GM13976 (cell line): ENCODE measurements around the gene ENOX2.

Source experiments
- DNase-seq: peaks from one replicate; pipeline ENCODE4 v3.0.0; 2012; ENCODE audit warnings: low spot score
- in situ Hi-C: fragments of 300-500 bp; cut with MboI; formaldehyde crosslinking; loops from one replicate; pipeline ENCODE4 v1.12.0; 2022; ENCODE audit warnings: low sequenced_read_pairs, mixed read lengths, inconsistent platforms; ENCODE audit not compliant: unreplicated experiment
- TF ChIP-seq, protein P1 (sequence below): IDR thresholded peaks from 2 replicates; pipeline ENCODE4 v1.5.1; 2012; ENCODE audit warnings: borderline replicate concordance, mild to moderate bottlenecking; ENCODE audit not compliant: insufficient read depth; ENCODE audit errors: extremely low read depth, missing control alignments, control extremely low read depth

ENOX2 gene

DNA sequence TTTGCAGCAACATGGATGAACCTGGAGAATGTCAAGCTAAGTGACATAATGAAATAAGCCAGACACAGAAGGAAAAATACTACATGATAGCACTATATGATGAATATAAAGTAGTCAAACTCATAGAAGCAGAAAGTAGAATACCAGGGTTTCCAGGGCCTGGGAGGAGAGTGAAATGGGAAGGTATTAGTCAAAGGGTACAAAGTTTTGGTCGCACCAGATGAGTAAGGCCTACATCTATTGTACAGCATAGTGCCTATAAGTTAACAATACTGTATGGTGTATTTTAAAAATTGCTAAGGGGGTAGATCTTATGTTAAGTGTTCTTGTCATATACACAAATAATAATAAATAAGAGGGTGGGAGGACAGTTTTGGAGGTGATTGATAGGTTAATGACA is 41.5 kb downstream of the ENOX2 start:
- in situ Hi-C loops: no loop called here
- no peak for DNase-seq
- TF ChIP-seq, protein P1, sequence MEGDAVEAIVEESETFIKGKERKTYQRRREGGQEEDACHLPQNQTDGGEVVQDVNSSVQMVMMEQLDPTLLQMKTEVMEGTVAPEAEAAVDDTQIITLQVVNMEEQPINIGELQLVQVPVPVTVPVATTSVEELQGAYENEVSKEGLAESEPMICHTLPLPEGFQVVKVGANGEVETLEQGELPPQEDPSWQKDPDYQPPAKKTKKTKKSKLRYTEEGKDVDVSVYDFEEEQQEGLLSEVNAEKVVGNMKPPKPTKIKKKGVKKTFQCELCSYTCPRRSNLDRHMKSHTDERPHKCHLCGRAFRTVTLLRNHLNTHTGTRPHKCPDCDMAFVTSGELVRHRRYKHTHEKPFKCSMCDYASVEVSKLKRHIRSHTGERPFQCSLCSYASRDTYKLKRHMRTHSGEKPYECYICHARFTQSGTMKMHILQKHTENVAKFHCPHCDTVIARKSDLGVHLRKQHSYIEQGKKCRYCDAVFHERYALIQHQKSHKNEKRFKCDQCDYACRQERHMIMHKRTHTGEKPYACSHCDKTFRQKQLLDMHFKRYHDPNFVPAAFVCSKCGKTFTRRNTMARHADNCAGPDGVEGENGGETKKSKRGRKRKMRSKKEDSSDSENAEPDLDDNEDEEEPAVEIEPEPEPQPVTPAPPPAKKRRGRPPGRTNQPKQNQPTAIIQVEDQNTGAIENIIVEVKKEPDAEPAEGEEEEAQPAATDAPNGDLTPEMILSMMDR: no peak

DNA sequence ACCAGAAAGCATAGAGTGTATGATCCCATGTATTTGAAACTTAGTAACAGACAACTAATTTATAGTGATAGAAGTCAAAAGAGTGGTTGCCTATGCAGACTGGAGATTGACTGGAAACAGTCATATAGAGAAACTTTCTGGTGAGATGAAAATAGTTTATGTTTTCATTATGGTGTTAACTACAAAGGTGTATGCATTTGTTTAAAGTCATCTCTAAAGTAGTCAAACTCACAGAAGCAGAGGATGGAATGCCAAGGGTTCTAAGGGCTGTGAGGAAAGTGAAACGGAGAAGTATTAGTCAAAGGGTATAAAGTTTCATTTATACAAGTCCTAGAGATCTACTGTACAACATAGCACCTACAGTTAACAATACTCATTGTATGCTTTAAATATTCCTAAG is 45.8 kb downstream of the ENOX2 start:
- TF ChIP-seq, protein P1: no peak
- in situ Hi-C loops: no loop called here
- DNase-seq: peak; percentile 16

DNA sequence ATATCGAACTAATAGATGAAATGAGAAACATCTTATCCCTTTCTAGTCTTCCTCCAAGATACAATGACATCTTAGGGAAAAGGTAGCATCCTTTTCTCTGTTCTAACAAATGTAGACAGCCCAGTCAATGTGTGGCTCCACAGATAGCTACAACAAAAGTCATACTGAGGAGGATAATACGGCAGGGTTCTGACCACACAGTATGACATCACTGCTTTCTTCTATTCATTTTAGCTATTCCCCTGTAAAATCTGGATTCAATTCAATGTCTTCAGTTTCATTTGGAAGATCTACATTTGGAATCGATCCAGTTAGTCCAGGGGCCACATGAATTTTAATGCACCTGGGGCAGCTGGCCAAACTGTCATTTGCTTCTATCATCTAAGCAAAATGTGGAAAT is 51.4 kb downstream of the ENOX2 start:
- DNase-seq: no peak
- in situ Hi-C loops: no loop called here
- TF ChIP-seq, protein P1: no peak

DNA sequence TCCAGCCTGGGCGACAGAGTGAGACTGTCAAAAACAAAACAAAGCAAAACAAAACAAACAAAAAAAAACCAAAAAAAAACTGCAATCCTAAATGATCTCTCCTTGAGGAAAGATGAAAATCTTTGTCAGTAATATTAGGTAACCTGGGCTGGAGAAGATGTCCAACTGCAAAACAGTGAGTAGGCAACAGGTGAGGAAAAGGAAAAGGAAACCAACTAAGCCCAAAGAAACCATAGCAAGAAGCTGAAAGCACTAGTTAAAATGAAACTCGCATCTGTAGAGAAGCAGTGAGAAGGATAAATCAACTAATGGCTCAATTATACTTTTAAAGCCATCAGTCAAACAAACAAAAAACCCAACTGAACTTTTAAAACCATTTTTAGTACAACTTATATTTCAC is 54.2 kb downstream of the ENOX2 start:
- no peak for DNase-seq
- in situ Hi-C loops: no loop called here
- TF ChIP-seq, protein P1: no peak

DNA sequence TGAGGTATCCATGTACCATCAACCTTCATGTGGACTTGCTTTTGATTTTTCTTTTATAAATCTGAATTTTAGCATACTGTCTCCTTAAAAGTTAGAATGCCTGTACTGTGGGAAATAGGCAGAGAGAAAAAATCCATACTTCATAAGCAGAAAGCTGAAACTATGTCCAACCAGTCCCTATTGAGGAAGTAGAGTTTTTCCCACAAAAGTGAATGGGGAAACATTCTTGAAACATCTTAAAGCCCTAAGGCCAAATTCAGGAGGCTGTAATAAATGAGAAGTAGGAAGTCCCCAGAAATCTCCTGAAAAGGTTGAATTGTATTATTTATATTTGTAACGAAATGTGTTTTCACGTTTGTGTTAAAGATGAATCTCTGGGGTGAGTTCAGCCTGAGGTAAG is 56.3 kb downstream of the ENOX2 start:
- no peak for DNase-seq
- in situ Hi-C loops: no loop called here
- TF ChIP-seq, protein P1: no peak

DNA sequence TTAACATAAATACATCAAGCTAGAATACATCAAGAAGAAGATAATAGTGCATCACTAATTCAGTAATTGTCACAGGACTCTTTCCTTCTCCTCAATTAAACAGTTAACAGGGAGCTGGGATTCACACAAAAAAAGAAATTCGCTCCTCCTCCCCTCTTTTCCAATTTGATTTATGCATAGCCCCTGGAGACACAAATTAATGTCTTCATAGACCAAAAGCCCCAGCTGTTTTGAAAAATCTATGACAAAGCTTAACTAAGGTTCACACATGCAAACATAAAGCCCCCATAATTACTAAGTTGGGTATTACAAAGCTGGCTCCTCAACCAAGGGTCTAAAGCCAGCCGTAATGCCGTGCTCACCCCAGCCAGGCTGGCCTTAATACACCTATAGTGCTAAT is 61.2 kb downstream of the ENOX2 start:
- in situ Hi-C loops: no loop called here
- no peak for DNase-seq
- TF ChIP-seq, protein P1: no peak

DNA sequence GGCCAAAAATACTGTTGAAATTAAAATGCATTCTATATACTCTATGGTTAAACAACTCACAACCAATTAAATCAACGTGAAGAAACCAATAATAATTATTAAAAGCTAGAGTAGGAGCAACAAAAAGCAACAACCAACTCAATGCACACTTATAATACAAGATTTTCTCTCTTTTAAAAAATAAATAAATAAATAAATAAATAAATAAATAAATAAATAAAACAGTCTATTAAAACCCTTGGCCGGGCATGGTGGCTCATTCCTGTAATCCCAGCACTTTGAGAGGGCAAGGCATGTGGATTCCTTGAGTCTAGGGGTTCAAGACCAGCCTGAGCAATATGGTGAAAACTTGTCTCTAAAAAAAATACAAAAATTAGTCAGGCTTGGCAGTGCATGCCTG is 62.7 kb downstream of the ENOX2 start:
- in situ Hi-C loops: no loop called here
- no peak for DNase-seq
- TF ChIP-seq, protein P1: no peak
